COR-L47 (cell line): ENCODE results near the gene LARGE2.

Source experiments
- DNase-seq: peaks from one replicate; lab custom pipeline; 2025; lab: John Stamatoyannopoulos, UW

Gene LARGE2

GRCh38 chr11:45961751-45962240 lies 39.3 kb downstream of the LARGE2 start:
- DNase-seq = no peak

GRCh38 chr11:45964911-45965389 lies 42.5 kb downstream of the LARGE2 start:
- peak; percentile 65 for DNase-seq

- no peak for DNase-seq
Observed at GRCh38 chr11:45967506-45967905, 45.0 kb downstream of the LARGE2 start.

DNA sequence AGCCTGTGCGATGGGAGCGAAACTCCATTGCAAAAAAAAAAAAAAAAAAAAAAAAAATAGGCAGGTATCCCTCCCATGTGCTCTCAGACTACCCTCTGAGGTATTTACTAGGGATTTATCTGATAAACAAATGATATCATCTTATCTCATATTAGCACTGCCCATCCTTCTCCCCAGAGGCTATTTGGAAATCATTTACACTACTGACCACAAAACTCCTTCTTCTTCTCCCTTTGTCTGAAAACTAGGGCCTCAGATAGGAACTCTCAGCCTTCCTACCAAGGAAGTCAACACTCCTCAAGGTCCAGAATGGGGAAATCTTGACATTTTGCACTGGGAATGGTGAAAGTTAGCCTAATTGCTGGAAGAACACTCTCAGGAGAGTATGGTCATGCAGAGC lies 46.4 kb downstream of the LARGE2 start:
- no peak for DNase-seq

GRCh38 chr11:45973601-45974000 lies 51.1 kb downstream of the LARGE2 start:
- DNase-seq = no peak

GRCh38 chr11:45974806-45975205 lies 52.4 kb downstream of the LARGE2 start:
- DNase-seq = no peak
